ENCODE results near the gene ALDOC.

The ALDOC gene

GRCh38 chr17:28551421-28552175 is 25.1 kb downstream of the ALDOC start:
- DNase-seq = no peak

DNA sequence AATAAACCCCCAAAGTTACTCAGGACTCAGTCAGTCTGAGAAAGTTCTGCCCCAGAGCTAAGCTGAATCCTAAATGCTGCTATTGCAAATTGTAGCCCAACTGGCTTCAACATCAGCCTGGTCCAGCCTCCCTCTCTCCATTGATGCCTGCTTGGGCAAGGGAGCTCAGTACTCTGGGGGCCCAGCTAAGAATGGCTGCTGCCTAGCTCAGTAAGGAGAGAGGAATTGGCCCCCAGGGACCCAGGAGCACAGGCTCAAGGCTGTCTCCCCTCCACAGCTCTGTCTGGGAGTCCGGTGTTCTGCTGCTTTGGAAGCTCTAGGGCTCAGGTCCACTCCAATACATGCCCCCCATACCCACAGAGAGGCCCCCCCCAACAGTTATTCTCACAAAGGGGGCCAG is 25.8 kb downstream of the ALDOC start:
- DNase-seq = no peak

DNA sequence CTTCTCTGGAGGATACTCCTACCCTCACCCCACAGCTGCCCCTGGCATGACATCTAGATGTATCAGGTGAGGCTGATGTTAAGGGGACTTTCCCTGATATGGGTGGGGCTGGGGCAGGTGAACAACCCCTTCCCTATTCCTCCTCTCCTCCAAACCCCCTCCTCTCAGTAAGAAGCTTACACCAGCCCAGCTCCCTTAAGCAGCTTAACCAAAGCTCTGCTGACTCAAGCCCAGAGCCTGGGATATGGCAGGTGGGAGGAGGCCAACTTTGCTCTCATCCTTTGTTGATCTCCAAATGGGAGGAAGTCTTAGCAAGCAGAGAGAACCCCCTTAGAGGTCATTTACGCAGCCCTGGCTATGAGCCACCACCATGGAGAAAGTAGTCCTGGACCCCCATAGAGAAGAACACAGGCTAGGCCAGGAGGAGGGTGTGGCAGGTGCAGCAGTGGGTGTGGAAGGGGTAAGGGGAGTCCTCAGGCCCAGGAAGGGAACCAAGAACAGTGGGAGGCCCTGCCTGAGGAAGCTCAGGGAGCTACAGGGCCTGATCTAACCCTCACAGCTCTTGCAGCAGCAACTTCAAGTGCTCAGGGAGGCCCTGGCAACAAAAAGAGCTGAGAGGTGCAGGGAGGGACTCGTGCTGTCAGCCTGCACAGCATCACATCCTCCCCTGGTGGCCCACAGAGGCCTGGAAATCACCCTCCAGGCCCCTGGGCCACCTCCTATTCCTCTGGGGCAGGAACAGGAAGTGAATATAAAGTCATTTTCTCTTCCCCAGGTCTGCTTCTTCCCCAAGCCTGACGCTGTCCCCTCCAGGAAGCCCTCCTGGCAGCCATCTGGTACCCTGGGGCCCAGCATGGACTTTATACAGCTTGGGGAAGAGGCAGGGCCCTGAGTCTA is 27.2 kb downstream of the ALDOC start:
- no peak for DNase-seq

- DNase-seq = no peak
These were observed 28.1 kb downstream of the ALDOC start for GRCh38 chr17:28548417-28549130.

DNA sequence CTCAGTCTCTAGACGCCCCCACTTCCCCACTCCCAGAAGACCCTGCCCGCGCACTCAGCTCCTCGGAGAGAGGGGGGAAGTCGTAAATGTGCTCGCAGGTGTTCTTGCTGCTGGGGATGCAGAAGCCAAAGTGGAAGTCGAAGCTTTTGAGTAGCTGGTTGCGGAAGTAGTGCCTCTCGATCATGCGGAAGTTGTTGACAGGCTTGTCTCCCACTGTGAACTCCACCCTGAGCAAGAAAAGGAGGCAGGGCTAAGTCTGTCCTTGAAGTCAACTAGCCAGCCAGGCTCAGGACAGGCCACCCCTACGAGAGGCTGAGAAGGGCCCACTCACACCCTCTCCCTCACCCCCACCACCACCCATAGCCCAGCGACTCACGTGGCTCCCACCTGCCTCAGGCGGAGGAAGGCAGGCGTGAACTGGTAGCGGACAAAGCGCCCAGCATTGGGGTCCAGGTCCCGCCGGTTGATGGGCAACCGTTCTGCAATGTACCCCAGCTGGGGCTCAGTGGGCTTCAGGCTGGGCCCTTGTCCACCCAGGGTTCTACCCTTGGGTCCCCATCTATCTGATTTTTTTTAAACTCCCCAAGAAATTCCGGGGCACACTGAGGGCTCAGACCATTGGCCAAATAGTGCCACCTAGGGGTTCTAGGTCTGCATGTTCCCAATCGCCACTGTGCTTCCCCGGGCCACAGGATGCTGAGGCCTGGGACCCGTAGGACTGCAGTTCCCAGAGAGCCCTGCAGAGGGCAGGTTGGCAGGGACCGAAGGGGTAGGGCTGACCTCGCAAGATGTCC is 28.9 kb downstream of the ALDOC start:
- DNase-seq = peak; percentile 27

DNA sequence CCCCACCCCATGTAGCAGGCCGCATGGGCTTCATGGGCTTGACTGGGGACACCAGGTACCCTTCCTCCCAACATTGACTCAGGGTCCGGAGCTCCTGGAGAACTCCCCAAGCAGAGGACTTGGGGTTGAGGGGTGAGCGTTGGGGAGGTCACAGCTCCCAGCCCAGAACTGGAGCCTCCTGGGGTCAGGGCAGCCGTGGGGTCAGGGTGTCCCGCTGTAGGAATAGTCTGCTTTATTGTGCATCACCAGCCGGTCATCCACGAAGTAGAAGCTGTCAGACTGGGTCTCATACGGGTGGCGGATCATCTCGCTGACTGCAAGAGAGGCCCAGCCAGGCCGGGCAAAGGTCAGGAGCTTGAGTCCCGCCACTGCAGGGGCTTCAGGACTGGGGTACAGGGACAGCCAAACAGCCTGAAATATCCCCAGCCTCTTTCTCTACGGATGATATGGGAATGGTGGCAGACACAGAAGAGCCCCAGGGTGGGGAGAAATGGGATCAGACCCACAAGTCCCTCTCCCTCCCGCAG is 29.5 kb downstream of the ALDOC start:
- DNase-seq = no peak

DNA sequence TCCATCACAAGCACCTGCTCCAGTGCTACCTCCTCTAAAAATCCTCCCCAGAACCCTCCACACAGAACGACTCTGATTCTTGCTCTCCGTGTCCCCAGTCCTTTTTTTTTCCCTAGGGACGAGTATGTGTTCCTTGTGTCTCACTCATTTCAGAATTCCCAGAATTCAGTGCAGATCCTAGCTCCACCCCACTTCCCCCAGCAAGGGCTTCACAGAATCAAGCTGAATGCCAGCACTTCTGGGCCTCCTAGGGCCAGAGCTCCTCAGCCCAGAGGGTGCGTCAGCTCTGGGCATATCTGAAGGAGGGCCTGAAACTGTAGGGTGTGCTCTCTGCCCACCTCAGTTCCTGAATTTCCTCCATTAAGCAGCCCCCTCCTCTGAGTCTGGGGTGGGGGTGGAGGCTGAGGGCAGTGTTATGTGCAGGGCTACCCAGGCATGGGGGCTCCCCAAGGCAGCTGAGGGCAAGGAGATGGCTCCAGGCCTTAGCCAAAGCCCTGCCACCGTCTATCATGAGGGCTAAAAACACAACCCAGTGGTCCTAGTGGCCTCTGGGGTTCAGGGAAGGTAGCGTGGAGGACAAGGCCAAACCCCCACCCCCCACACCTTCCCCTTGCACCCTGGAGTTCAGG is 30.8 kb downstream of the ALDOC start:
- DNase-seq = no peak

DNA sequence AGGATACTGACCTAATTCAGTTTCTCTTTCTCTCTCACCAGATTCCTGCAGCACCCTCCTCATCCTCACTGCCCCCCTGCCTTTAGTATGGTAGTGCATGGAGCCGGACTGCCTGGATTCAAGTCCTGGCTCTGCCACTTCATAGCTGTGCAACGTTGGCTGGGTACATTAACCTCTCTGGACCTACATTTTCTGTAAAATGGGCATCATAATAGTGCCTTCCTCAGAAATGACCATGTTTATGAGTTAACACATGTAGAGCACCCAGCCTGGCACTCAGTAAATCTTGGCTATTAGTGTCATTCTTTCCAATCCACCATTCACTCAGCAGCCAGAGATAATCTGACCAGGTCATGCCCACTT is 31.6 kb downstream of the ALDOC start:
- DNase-seq = no peak

DNA sequence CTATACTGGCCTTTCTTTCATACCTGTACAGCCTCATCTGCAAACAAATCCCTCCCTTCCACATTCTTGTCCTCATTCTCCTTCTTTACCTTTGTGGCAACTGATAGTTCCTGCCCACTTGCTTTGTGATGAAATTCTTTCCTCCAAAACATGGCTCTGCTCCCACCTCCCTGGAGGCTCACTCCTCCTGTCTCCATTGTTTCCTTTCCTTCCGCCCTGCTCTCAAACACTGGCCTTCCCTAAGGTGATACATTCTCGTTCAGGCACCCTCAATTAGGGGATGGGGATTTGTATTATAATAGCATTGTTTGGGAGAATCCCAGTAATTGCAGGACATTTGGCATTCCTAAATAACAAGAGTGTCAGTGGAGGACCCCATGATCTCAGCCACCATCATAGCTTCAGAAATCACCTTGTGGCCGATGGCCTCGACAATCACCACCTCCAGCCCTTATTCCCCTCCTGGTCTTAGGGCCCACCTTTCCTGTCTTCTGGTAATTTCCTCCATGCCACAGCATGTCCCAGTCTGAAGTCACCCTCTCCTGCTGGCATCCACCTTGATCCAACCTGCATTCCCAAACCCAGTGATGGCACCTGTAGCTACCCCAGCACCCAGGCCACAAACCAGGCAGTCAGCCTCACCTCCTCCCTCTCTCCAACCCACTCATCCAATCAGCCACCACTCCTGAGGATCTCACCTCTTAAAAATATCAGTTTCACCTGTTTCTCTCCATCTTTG is 32.1 kb downstream of the ALDOC start:
- no peak for DNase-seq

DNA sequence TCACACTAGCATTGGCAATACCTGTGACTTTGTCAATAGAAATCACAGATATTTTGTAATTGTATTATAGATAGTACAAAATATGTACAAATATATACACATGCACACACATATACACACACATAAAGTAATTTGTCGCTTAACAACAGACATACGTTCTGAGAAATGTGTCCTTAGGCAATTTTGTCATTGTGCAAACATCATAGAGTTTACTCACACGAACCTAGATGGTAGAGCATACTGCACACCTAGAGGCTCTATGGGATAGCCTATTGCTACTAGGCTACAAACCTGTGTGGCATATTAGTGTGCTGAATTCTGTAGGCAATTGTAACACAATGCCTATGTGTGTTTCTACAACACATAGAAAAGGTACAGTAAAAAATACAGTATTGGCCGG is 35.3 kb downstream of the ALDOC start:
- no peak for DNase-seq

- no peak for DNase-seq
These were observed 36.5 kb downstream of the ALDOC start for GRCh38 chr17:28540231-28540630.

DNA sequence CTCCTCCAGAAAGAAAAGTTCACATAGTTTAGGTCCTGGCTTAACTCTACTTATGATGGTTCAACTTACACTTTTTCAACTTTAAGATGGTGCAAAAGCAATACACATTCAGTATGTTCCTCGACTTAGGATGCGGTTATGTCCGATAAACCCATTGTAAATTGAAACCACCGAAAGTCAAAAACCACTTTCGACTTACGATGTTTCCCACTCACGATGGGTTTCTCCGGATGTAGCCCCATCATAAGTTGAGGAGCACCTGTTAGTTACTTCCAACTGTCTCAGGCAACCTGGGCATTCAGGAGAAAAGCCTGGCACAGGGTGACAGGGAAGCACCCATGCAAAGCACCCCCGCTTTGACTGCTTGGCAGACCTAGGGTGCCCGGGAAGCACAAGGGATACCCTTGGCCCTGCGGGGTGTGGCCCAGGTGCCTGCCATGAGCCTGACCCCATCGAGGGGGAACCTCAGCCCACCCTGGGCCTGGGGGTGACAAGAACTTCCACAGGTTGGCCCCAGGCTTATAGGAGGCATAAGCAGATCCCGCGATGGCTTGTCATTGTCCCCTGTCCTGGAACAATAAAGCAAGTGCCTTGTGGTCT is 38.3 kb downstream of the ALDOC start:
- no peak for DNase-seq

- DNase-seq = no peak
These were observed 39.5 kb downstream of the ALDOC start for GRCh38 chr17:28537219-28537610.

DNA sequence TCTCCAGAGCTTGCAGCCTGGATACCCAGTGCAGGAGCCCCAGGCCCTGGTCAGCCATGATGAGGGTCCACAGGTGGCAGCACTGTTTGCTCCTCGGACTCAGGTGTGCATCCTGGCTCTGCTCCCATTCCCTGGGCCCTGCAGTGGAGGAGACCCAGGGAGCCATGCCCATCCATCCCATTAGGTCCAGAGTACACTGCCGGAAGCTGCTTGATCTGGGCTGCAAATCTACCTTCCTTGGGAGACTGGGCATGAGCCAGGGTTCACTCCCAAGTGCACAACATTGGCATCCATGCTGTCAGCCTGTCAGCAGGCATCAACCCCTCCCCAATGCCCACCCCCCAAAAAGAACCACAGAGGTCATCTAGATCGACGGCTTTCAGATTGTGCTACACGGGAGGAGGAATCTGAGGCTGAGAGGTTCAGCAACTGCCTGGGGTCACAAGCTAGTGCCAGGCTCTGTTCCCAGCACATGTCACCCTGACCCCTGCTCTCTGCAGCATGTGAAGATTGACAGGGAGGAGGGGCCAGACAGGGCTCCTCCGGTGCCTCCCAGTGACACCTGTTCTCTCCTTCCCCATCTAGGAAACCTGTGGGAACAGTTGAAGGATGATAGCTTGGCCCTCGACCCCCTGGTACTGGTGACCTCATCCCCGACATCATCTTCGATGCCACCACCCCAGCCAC is 40.0 kb downstream of the ALDOC start:
- DNase-seq = no peak

- DNase-seq = no peak
These were observed 41.8 kb downstream of the ALDOC start for GRCh38 chr17:28534740-28535375.

DNA sequence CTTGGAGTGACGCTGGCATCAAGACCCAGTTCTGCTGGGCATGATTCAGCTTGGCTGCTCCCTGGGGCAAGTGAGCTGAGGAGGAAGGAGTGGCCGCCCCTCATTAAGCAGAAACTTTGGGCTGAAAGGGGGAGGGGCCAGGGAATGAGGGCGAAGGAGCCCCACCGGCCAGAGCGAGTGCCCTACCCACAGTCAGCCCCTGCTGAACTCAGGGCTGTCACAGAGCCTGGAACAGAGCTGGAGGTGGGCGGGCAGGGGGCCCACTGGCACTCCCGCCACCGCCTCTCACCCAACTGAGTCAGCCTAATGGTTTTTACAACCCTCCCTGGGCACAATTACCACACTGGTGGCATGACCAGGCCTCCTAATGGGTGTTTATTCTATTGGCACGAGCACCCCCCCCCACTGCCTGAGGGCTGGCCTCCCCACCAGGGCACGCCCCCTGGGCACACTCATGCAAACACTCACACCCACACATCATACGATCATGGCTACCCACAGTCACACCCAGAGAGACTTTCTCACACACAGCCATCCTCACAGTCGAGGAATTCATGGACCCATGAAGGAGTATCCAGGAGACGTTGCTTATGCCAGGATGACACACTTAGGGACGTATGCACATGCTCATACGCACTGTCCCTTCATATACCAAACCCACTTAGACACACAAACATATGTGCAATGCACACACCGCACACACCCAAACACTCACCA is 43.4 kb downstream of the ALDOC start:
- DNase-seq = no peak

GRCh38 chr17:28532050-28532960 is 44.4 kb downstream of the ALDOC start:
- no peak for DNase-seq

DNA sequence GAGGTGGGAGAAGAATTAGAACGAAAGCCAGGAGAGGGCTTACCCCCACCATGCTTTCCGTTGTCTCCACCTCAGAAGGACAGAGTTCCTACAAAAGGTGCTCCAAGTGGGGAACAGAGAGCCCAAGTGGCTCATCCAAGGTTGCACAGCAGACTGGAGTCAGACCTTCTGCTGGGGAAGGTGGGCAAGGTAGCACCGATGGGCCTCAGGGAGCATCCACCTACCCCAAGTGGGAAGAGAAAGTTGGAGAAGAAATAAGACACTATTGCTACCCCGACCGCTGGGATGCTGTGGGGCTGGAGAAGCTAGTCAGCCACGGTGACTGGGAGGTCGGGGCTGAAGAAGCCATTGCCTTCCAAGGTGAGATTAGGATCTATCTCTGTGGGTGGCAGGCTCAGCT is 45.8 kb downstream of the ALDOC start:
- DNase-seq = no peak

All from KG1 (cell line).